HG02759 (cell line): Measurements from ENCODE around the gene SCUBE2.

Source experiments
- ATAC-seq: cut with Tn5 transposase; IDR thresholded peaks from one replicate; pipeline ENCODE4 v1.9.1; 2021; ENCODE audit warnings: mild to moderate bottlenecking, moderate library complexity; ENCODE audit not compliant: unreplicated experiment

The SCUBE2 gene

DNA sequence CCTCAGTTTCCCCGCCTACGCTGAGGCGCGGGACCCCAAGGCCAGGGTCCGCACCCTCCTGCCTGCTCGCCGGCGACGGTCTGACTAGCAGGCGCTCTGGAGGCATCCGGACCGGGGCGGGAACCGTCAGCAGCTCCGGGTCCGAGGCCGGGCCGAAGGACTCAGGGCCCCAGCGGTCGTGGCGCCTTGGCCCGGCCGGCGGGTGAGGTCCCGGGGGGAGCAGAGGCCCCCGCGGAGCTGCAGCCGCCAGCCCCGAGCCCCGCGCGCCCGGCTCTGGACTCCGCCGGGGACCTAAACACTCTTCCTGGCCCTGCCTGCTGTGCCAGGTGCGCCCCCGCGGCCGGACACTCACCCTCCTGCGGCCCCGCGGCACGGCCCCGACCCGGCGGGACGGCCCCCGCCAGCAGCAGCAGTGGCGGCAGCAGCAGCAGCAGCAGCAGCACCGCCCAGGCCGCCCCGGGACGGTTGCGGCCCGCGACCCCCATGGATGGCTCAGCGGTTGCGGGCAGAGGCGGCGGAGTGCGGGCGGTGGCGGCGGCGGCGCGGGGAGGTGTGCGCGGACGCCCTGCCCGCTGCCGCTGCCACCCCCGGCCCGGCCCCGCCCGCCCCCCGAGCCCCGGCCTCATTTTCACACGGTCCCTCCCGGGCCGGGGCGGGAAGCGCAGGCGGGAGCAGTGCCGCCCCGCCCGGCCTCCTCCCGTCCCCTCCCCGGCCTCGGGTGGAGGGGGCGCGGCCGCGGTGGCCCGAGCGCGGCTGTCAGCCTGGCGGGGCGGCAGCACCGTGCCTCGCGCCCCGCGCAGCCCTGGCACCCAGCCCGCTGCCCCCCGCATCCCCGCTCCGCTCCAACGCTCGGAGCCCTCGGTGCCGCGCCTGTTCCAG lies at the start of gene SCUBE2:
Gene SCUBE2, minus strand, starts transcription at position 556 of the 879 bp plus-strand sequence. Its CDS starts 71 bp downstream, at position 485.
- ATAC-seq, result peak; percentile 55

DNA sequence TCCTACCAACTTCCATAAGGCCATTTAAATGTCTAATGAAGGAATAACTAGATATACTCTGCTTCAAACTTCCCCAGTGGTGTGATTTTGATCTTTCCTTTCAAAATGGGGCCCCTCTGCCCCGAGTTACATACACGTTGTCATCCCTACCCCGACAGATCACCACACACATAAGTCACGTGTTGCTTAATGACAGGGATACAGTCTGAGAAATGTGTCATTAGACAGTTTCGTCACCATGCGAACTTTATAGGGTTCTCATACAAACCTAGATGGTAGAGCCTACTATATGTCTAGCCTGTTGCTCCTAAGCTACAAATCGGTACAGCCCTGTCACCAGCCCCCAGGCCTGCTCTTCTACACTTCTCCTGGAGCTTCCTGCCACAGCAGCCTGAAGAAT lies 49.8 kb upstream of the SCUBE2 start:
- ATAC-seq, result no peak

DNA sequence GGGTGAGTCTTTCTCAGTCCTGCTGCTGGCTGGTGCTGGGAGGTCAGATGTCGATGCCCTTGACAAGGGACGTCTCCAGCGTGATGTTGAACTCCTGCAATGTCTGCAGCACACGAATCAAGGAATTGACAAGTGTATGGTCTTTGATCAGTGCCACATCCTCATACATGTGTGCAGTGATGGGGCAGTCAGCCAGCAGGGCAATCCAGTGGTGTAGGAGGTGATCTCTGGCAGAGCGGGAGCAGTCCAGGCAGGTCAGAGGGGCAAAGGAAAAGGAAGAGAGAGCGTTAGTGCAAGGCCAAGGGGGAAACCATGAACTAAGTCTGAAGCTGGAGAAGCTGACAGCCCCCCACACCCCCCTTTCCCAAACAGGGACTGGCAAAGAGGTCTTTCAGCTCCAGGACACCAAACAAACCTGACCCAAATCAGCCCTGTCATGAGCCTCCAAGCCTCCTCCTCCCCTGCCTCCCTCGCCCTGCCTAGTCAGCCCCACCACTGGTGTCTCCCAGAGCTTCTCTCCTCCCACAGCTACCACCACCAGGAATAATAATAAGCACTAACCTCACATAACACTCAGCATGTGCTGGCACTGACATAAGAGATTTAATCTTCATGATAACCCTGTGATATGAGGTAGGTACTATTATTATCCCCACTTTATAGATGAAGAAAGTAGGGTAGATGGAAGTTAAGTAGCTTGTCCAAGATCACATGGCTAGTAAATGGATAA lies 48.4 kb upstream of the SCUBE2 start:
- ATAC-seq, result no peak

DNA sequence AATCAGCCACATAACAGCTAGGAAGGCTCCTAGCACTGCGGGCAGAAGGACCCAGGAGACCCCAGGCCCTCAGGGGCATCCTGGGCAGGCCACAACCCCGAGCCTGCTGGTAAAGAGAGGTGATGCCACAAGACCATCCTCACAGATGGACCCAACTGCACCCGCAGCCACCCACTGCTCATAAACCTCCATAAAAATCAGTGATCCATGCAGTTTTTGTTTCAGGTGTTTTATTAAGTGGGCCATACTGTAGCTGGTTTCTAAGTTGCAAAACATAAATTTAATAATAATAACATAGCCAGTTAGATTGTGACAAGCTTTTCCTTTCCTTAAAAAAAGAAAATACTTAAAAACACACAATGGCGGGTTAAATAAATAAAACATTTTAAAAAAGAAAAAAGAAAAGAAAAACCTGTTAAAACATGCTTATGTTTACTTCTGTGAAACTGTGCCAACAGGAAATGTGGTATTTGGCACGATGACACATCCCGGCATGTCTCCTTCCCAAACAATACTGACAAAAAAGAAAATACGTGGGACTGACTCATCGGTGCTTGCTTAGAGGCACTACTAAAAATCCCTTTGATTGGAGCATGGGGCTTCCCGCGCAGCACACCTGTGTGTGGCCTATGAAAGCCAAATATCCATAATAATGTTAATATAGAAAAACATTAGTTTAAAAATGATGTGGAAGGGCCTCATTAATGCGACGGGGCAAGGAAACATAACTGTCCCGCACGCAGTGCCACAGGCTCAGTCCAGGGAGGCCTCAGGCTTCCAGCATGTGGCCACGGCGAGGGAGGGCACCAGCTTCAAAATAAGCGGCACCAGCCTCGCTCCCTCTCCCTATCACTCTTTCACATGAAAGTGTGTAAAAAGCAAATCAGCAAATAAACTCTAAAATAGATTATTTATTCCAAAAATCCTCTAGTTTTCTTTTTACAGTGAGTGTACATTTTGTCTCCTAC lies 47.5 kb upstream of the SCUBE2 start:
- ATAC-seq, result no peak

DNA sequence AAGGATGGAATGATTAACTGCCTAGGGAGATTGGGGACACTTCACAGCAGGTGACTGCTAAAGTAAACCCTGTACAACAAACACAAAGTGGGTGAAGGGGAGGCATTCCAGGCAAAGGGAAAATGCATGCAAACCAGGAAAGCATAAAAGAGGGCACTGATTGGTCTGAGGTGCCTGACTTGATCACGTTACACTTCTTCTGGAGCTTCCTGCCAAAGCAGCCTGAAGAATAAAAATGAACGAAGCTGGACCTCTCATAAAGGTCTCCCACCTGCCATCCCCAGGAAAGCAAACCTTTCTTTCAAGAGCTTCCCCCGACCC lies 46.7 kb upstream of the SCUBE2 start:
- ATAC-seq, result no peak

DNA sequence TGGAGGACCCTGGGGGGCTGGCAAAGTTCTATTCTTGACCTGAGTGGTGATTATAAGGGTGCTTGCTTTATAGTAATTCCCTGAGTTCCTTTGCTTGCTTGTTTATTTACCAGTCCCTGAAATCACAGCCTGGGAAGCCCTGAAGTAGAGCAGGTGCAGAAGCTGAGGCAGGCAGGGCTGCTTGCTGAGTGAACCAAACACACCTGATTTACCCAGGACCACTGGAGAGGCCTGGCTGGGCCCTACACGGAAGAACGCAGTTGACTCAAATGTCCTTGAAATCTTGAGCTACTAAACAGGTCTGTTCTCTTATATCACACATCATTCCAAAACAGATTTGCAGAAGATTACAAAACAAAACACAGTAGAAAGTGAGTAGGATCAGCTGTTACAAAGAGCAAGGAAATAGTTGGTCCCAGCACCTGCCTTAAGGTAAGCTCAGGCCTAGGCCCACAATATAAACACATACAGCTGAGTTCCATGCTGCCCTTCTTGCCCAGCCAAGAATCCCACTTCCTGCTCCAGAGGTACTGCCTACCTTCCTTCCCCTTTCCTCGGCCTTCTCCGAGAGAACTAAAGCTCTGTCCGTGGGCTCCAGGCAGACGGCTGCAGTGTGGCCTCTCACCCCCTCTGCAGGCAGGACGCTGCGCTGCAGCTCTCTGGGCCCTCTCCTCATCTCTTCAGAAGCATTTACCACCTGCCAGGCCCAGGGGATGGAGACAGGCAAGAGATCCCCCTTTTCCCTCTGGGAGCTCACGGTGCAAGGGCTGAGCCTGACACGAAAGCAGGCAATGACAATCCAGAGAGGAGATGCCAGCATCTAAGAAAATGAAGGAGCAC lies 46.1 kb upstream of the SCUBE2 start:
- ATAC-seq, result peak; percentile 84

DNA sequence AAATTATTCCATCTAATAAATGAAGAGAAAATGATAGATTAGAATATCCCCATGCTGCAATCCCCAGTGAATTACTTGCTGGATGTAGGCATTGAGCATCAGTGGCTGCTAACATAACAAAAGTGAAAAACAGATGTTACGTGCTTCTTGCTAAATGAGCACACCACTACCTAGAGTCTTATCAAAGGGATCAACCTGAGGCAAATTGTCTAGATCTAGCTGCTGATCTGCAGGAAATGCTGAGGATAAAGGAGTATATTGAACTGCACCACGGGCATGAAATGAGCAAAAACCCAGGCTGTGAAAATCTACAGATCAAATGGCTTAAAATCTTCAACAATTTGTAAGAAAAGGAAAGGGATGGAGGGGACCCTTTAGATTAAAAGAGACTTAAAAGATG lies 45.3 kb upstream of the SCUBE2 start:
- ATAC-seq, result no peak

DNA sequence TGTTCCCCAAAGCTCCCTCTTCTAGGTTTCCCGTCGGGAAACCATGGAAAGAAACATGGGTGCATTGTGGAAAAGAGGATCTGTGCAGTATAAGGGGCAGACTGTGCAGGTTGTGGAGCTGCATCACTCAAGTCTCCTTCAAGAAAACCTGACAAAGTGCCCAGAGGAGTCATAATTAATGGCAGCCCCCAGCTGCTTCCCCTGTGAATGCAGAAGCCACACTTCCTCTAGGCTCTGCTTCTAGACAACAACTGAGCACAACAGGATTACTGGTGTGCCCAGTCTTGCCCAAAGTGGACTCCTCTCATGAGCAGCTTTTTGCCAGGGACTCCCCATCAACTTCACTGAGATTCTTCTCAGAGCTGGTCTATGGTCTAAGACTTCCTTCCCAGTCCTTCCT lies 42.6 kb upstream of the SCUBE2 start:
- no peak for ATAC-seq

DNA sequence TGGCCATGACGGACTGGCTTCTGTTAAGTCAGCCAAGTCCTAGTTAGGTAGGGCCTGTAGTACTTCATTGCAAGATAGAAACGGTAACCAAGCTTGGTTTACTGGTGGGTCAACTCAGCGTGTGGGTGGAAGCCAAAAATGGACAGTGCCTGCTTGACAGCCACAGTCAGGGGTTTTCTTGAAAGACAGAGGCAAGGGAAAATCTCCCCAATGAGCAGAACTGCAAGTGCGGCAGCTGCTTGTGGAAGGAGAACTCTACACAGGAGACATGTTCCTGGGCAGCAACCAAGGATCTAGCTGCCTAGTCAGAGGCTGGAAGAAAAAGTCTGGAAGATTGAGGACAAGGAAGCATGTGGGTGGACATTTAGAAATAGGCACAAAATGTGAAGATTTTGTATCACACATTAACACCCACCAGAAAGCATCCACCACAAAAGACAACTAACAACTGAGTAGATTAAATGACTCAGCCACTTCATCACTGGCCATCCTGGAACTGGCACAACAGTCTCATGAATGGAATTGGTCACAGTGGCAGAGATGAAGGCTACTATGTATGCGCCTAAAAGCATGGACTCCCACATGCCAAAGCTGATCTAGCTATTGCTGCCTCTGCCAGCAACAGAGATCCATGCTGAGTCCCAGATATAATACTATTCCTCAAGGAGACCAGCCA lies 40.9 kb upstream of the SCUBE2 start:
- no peak for ATAC-seq

DNA sequence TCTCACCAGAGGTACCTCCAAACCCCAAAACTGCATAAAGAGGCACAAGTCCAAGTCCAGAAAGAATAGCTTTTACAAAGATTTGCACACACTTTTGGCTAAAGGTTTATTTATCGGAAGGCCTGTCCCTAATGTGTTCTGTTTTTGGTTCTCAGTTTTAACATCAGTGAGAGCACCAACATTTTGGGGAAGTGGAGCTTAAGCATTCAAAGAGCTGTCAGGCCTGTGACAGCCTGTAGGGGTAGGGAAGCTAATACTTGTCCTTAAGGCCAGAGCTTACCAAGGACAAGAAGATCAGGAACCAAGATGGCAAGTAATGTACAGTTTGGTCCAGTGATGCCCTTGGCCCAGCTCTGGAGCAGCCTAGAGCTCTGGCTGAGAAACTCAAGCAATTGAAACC lies 38.9 kb upstream of the SCUBE2 start:
- no peak for ATAC-seq

DNA sequence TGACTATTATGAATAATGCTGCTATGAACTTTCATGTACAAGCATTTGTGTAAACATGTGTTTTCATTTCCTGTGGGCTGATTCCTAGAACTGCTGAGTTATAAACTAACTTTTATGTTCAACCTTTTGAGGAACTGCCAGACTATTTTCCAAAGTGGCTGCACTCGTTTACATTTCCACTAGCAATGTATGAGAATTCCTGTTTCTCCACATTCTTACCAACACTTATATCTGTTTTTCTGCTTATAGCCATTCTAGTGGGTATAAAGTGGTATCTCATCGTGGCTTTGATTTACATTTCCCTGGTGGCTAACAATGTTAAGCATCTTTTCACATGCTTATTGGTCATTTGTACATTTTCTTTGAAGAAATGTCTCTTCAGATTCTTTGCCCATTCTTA lies 35.2 kb upstream of the SCUBE2 start:
- ATAC-seq, result no peak

DNA sequence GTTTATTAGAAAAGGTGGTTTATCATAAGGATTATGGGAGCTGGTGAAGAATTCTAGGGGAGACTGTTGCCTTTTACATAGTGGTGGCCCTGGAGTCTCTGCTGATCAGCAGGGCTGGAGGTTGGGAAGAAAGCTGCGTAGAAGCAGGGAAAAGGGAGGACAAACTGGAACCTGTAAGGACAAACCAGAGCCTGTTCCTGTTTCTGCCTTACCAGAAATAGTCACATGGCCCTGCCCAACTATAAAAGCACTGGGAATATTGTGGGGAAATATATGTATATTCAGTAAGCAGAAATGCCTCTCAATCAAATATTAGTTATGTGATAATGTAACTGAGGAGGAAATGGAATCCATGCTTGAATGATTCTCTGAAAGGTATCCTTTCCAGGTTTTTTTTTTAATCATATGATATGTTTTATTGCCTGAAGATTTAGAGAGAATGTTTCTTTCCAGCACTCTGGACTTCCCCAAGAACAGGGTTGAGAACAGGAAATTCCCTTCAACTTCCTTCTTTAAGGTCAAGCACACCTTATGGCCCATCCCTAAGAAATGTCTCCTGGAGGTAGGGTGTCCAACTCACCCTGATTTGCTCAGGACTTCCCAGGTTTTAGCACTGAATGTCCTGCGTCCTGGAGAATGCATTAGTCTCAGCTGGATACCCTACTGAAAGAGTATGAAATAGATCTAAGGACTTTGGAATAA lies 33.9 kb upstream of the SCUBE2 start:
- ATAC-seq, result no peak

DNA sequence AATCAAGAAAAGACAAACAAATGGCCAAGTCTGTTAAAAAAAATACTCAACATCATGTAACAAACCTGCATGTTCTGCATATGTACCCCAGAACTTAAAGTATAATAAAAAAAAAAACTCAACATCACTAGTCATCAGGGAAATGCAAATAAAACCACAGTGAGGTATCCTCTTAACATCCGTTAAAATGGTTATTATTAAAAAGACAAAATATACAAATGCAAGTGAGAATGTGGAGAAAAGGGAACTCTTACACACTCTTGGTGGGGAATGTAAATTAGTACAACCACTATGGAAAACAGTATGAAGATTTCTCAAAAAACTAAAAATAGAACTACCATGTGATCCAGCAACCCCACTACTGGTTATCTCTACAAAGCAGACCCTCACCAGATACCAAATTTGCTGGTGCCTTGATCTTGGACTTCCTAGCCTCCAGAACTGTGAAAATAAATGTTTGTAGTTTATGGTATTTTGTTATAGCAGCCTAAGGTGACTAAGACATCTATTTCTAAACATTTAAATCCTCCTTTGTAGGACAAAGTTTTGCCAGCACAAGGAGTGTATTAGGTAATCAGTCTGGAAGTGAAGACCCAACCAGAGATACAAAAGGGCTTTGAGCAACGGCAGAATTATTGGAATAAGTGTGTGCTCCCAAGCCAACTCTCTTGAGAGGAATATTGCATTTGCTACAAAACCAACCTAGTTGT lies 32.4 kb upstream of the SCUBE2 start:
- ATAC-seq, result no peak

DNA sequence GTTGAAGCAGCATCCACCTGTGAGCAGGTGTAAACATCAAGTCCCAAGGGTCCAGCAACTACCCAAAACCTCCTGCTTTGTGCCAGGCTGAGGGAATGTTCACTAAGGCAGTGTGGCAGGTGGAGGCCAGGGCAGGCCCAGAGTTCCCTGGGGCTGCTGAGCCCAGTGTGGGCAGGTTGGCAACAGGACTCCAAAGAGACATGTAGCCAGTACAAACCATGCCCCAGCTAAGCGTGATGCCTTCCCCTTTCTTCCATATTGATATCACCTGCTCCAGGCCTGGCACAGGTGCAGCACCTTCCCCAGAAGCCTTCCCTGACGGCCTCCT lies 30.0 kb upstream of the SCUBE2 start:
- no peak for ATAC-seq

DNA sequence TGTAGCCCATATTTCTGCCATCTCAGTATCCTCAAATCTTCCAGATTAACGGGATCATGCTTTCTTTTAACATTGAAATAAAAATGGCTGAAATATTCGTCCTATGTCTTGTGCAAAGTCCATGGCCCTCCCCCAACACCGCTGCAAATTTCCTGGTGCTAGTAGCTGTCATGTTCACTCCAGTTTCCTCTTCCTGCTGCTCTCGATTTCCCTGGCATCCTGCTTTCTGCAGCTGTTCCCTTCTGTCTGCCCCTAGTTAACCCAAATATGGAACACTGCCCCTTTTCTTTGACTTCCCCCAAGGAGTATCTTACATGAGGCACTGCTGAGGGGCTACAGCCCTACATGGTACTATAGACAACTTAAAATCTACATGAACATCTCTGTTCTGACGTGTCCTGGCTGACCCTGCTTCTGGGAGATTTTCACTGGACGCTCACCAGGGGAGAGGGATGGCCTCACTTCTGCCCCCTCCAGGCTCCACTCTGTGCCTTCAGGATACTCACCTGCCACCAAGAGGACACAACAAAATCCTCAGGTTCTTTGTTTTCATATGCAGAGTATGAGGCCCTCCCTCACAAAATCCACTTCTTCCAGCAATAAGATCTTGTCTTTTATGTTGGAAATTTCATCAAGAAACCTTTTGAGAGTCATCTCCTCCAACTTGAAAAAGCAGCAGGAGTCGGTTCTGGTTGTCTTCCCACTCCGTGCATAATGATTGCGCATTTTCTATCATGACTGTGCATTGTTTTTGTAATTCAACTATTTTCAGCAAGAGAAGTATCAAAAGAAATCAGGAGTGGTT lies 29.5 kb upstream of the SCUBE2 start:
- no peak for ATAC-seq

DNA sequence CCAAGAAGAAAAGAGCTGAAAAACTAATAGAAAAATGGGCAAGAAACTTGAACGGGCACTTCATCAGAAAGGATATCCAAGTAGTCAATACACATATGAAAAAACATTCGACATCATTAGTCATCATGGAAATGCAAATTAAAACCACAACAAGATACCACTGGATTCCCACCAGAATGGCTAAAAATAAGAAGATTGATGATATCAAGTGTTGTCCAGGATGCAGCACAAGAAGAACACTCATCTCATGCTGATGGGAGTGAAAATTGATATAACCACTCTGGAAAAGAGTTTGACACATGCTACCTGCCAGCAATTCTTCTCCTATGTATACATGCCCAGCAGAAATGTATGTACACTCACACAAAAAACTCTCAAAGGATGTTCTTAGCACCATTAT lies 26.9 kb upstream of the SCUBE2 start:
- no peak for ATAC-seq

DNA sequence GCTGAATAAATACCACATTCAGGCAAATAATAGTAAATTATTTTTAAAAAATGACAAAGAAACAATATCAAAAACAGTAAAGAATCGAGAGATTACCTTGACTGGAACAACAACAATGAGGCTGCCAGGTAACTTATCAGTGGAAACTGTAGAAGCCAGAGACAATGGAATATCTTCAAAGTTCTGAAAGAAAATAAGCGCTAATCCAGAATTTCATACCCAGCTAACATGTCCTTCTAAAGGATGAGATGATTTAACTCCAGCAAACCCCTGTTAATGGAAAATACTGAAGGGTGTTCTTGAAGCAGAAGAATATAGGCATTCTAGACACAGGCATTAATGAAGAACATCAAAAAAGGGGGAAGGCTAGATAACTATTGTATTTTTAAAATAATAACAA lies 20.7 kb upstream of the SCUBE2 start:
- ATAC-seq, result no peak
